Retinal pigment epithelial cell (primary cell): ENCODE measurements around the gene CDHR5.

Experiments used
- DNase-seq: peaks from one replicate; pipeline ENCODE4 v3.0.0-alpha.2; 2010; ENCODE audit warnings: low read depth
- H3K4me3 ChIP-seq: 2 replicates; pipeline ENCODE4 v1.5.1; 2011; ENCODE audit warnings: mild to moderate bottlenecking, low read length, control low read depth, moderate library complexity
- TF ChIP-seq, protein P1 (sequence below): conservative IDR thresholded peaks from 2 replicates; pipeline ENCODE4 v1.5.1; 2011; ENCODE audit warnings: low read depth, low read length, control low read depth, inconsistent platforms

Gene CDHR5

GRCh38 chr11:660681-661444 lies 36.1 kb upstream of the CDHR5 start:
- no peak overlapping the region for H3K4me3 ChIP-seq
- TF ChIP-seq, protein P1, sequence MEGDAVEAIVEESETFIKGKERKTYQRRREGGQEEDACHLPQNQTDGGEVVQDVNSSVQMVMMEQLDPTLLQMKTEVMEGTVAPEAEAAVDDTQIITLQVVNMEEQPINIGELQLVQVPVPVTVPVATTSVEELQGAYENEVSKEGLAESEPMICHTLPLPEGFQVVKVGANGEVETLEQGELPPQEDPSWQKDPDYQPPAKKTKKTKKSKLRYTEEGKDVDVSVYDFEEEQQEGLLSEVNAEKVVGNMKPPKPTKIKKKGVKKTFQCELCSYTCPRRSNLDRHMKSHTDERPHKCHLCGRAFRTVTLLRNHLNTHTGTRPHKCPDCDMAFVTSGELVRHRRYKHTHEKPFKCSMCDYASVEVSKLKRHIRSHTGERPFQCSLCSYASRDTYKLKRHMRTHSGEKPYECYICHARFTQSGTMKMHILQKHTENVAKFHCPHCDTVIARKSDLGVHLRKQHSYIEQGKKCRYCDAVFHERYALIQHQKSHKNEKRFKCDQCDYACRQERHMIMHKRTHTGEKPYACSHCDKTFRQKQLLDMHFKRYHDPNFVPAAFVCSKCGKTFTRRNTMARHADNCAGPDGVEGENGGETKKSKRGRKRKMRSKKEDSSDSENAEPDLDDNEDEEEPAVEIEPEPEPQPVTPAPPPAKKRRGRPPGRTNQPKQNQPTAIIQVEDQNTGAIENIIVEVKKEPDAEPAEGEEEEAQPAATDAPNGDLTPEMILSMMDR = no peak
- no peak for DNase-seq

DNA sequence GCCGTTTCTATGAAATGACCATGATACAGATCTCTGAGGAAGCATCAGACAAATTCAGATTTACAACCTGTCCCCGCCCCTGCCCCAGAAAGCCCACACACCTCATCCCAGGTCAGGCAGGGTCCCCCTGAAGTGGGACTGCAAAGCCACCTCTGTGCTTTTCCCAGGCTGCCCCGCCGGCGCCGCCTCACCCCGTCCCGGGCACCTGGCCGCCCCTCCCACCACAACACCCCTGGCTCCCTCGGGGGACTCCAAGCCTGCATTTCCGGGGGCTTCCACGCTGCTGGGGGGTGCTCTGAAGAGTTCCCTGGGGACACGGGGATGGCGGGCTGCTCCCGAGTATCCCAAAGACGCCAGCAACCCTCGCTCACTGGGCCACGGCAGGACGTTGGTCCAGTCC lies 35.5 kb upstream of the CDHR5 start:
- no peak for DNase-seq
- TF ChIP-seq, protein P1 = no peak
- no peak overlapping the region for H3K4me3 ChIP-seq

DNA sequence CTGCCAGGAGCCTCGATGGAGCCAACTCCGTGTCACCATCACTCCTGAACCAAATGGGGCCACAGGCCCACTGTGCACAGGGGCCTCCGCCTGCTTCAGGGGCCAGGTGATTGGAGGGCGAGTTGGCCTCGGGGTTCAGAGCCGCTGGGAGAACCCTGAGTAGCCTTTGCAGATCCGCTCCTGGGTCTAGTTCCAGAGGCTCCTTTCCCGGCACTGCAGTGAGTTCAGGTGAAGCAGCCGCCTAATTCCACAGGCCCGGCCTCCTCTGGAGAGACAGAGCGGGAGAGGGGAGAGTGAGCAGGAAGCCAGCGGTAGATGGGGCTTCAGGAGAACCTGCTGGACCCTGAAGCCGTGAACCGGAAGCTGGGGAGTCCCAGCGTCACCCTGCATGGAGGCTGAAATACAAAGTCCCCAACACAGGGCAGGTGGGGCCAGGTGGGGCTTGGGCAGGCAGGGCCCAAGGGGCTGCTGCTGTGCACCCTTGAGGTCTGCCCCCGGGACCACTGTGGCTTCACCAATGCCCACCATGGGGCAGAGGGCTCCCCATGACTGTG lies 34.9 kb upstream of the CDHR5 start:
- DNase-seq = no peak
- TF ChIP-seq, protein P1 = no peak
- H3K4me3 ChIP-seq = no peak overlapping the region

- no peak overlapping the region for H3K4me3 ChIP-seq
- no peak for DNase-seq
- TF ChIP-seq, protein P1 = no peak
Measured at GRCh38 chr11:657691-658126, 33.0 kb upstream of the CDHR5 start.

DNA sequence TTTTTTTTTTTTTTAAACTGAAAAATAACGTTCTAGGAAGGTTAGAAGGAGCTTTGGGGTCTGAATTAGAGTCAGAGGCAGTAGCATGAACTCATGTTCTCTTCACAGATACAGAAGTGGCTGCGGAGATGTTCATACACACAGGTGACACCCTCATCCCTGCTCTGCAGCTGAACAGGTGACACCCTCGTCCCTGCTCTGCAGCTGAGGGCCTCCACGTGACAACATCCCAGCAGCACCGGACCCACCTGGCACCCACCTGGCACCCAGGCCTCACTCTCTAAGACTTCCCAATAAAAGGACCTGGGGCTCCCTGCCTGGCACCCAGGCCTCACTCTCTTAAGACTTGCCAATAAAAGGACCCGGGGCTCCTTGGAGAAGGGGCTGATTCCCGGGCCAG lies 32.1 kb upstream of the CDHR5 start:
- H3K4me3 ChIP-seq = no peak overlapping the region
- TF ChIP-seq, protein P1 = no peak
- no peak for DNase-seq

GRCh38 chr11:656426-656825 lies 31.7 kb upstream of the CDHR5 start:
- TF ChIP-seq, protein P1 = no peak
- DNase-seq = no peak
- H3K4me3 ChIP-seq = no peak overlapping the region
